ENCODE results near the gene MMD2.

MMD2 gene

GRCh38 chr7:4943297-4943696 lies 15.7 kb downstream of the MMD2 start:
- TF ChIP-seq CTCF (IDR thresholded peaks at IDR 0.05; ENCODE audit: insufficient read depth, low read depth, low read length, missing control alignments) = no peak
- H3K4me3 ChIP-seq (ENCODE audit: low read depth, low read length) = no peak overlapping the region
- DNase-seq (ENCODE audit: low read depth) = no peak

GRCh38 chr7:4939971-4940728 lies 18.8 kb downstream of the MMD2 start:
- no peak overlapping the region for H3K4me3 ChIP-seq (ENCODE audit: low read depth, low read length)
- no peak for TF ChIP-seq CTCF (IDR thresholded peaks at IDR 0.05; ENCODE audit: insufficient read depth, low read depth, low read length, missing control alignments)
- no peak for DNase-seq (ENCODE audit: low read depth)

DNA sequence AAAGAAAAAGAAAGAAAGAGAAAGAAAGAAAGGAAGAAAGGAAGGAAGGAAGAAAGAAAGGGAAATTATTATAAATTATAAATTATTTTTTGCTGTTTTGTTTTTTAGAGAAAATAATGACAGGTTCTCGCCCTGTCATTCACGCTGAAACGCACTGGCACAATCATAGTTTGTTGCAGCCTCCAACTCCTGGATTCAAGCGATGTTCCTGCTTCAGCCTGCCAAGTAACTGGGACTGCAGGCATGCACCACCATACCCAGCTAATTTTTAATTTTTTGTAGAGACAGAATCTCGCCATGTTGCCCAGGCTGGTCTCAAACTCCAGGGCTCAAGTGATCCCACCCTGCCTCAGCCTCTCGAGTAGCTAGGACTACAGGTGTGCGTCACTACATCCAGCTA lies 21.6 kb downstream of the MMD2 start:
- no peak overlapping the region for H3K4me3 ChIP-seq (ENCODE audit: low read depth, low read length)
- no peak for TF ChIP-seq CTCF (IDR thresholded peaks at IDR 0.05; ENCODE audit: insufficient read depth, low read depth, low read length, missing control alignments)
- DNase-seq (ENCODE audit: low read depth) = no peak

DNA sequence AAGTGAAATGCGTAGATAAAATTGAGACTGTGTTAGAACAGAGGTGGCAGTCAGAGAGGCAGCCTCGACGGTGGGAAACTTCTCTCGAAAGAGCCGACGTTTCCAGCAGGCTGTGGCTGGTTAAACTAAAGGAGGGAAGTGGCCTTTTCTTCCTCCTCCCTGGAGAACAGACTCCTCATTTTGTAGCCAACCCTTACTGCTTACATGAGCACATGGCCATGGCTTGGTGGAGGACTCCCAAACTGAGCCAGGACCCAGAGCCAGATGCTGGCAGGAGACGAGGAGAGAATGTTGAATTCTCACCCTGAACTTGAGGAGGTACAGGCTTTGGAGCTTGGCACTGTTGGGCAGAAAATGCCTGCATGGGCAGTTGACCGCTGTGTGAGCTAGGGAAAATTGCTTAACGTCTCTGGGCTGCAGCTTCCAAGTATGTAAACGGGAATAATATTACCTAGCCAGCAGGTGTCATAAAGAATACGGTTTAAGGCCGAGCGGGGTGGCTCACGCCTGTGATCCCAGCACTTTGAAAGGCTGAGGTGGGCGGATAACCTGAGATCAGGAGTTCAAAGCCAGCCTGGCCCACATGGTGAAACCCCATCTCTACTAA lies 24.5 kb downstream of the MMD2 start:
- H3K4me3 ChIP-seq (ENCODE audit: low read depth, low read length) = no peak overlapping the region
- no peak for DNase-seq (ENCODE audit: low read depth)
- no peak for TF ChIP-seq CTCF (IDR thresholded peaks at IDR 0.05; ENCODE audit: insufficient read depth, low read depth, low read length, missing control alignments)

GRCh38 chr7:4931943-4932342 lies 27.0 kb downstream of the MMD2 start:
- H3K4me3 ChIP-seq (ENCODE audit: low read depth, low read length) = no peak overlapping the region
- TF ChIP-seq CTCF (IDR thresholded peaks at IDR 0.05; ENCODE audit: insufficient read depth, low read depth, low read length, missing control alignments) = no peak
- DNase-seq (ENCODE audit: low read depth) = peak; percentile 9

- no peak for DNase-seq (ENCODE audit: low read depth)
- no peak overlapping the region for H3K4me3 ChIP-seq (ENCODE audit: low read depth, low read length)
- no peak for TF ChIP-seq CTCF (IDR thresholded peaks at IDR 0.05; ENCODE audit: insufficient read depth, low read depth, low read length, missing control alignments)
Observed at GRCh38 chr7:4929005-4929404, 30.0 kb downstream of the MMD2 start.

All from GM12865 (cell line).